ENCODE data around the gene PDLIM7. TPM values are rescaled to one million over a fixed set of nuclear protein-coding genes. Genes with fewer than 3 reads are reported as not detected.
A peak's percentile ranks its signal among the peaks of the same experiment; 100 is the strongest.

Gene PDLIM7
- total and polyA plus RNA-seq, 10 of the 15 experiments (the other 5 are each of a cell fraction or from before 2014, with no cell fraction given): 0.82 to 36.6 (median 19.3) TPM

GRCh38 chr5:177502886-177503285, 5.5 kb upstream of the PDLIM7 start (continued):
- TF ChIP-seq CEBPB (IDR thresholded peaks at IDR 0.05; ENCODE audit: borderline replicate concordance in 1 of 2, low read depth in 2 of 2, low read length in 2 of 2): no peak

- H3K36me3 ChIP-seq (ENCODE audit: control insufficient read depth in 2 of 2, insufficient read depth in 2 of 2, low read length in 1 of 2): peaks cover 7 to 19% of the 10 kb centered on the region in 2 experiments; a peak in 2 of 4 replicates
- RAD21 ChIA-PET (ENCODE audit: unreplicated experiment): interaction anchor here (0.7 to 4.5 kb wide), 21 partner anchors 8 to 143 kb away, joined by 3 to 40 read pairs (median 3); partner anchors contain the start of genes DDX41, DOK3, FAM193B and GRK6
- ATAC-seq: peak; percentile 51
- H2AFZ ChIP-seq (ENCODE audit: control insufficient read depth, low read depth, low read length): no peak overlapping the region
- in situ Hi-C loops (cut with MboI): no loop called here
- CTCF ChIA-PET: interaction anchor here (0.6 to 4.6 kb wide), 33 partner anchors 8 to 388 kb away, joined by 3 to 72 read pairs (median 5); partner anchors contain the start of genes B4GALT7, DDX41, DOK3 and F12
- FAIRE-seq: peak; percentile 97
- intact Hi-C loops (cut with micrococcal nuclease; ENCODE audit: unreplicated experiment): loop anchor here (1.0 to 10.0 kb wide), 4 partner anchors 45 to 387 kb away; partner anchors contain the start of gene MXD3
- peak overlapping the region; percentile 81 for H3K27ac ChIP-seq (ENCODE audit: control insufficient read depth, insufficient read depth)
- H3K4me3 ChIP-seq: peak overlapping the region; percentile 32; the same call in 1 of the 2 replicates
- 22% methylated on average over 9 of the region's 9 CpGs for WGBS (ENCODE audit: insufficient coverage, insufficient replicate concordance, low lambda C conversion rate, missing lambda C conversion rate)
- peak overlapping the region; percentile 81 for H3K4me2 ChIP-seq (ENCODE audit: control insufficient read depth, insufficient read depth)
- SMC1A ChIA-PET (ENCODE audit: uncharacterized antibody, unreplicated experiment): interaction anchor here (0.6 to 3.3 kb wide), 19 partner anchors 8 to 321 kb away, joined by 3 to 23 read pairs (median 5); no protein-coding TSS in a partner anchor
- peak; percentile 67 for DNase-seq (ENCODE audit: low read depth, low spot score)
- peaks cover 1% of the 10 kb centered on the region; the same call in 1 of the 2 replicates for H3K79me2 ChIP-seq (ENCODE audit: control insufficient read depth, insufficient read depth, low read length)
- no peaks in the 10 kb centered on the region for H3K9me3 ChIP-seq (replicated peaks; ENCODE audit: control insufficient read depth, insufficient read depth, low read length)
- peak overlapping the region; percentile 38; the same call in 1 of the 2 replicates for H3K9ac ChIP-seq (ENCODE audit: control insufficient read depth, insufficient read depth, low read length)
- POLR2A ChIA-PET: interaction anchor here (0.9 to 1.9 kb wide), 12 partner anchors 8 to 193 kb away, joined by 3 to 12 read pairs (median 4); partner anchors contain the start of gene DOK3
- H3K27me3 ChIP-seq (replicated peaks in 1 of 2; ENCODE audit: control insufficient read depth in 2 of 2, insufficient read depth in 2 of 2, low read length in 1 of 2): no peaks in the 10 kb centered on the region; a peak in 1 of 4 replicates
- H3K4me1 ChIP-seq (ENCODE audit: control insufficient read depth, insufficient read depth, low read length): peaks cover 33% of the 10 kb centered on the region
- BruUV-seq (replicated peaks): TSS peak; percentile 39
- H4K20me1 ChIP-seq (ENCODE audit: control insufficient read depth, insufficient read depth): no peaks in the 10 kb centered on the region
- TF ChIP-seq ATF7 (IDR thresholded peaks at IDR 0.05; ENCODE audit: low read depth) (peak; percentile 96), ZBTB11 (CRISPR knock-in tag; IDR thresholded peaks at IDR 0.05) (no peak), SMAD1 (IDR thresholded peaks at IDR 0.05; ENCODE audit: low read depth, partially characterized antibody) (peak; percentile 77), CBFB (IDR thresholded peaks at IDR 0.05; ENCODE audit: low read depth) (no peak; the same call in 1 of the 2 replicates), FOXM1 (IDR thresholded peaks at IDR 0.05; ENCODE audit: low read depth, low read length) (no peak), CREM (IDR thresholded peaks at IDR 0.05; ENCODE audit: low read depth) (peak; percentile 53; the same call in 1 of the 2 replicates), STAT1 (conservative IDR thresholded peaks at IDR 0.05) (no peak), CHD1 (IDR thresholded peaks at IDR 0.05; ENCODE audit: low read depth, low read length) (no peak), SRF (IDR thresholded peaks at IDR 0.05; ENCODE audit: low read depth in 2 of 2, low read length in 2 of 2) (no peak), BCL3 (IDR thresholded peaks at IDR 0.05; ENCODE audit: borderline replicate concordance, insufficient read depth, low read depth, low read length, poor library complexity, severe bottlenecking) (no peak), USF1 (IDR thresholded peaks at IDR 0.05; ENCODE audit: borderline replicate concordance, extremely low read length, insufficient read depth, low read depth, low read length) (no peak), NFIC (IDR thresholded peaks at IDR 0.05; ENCODE audit: low read depth, low read length) (no peak)
Measured at GRCh38 chr5:177501874-177502678, 4.7 kb upstream of the PDLIM7 start.

Data from GM12878 (cell line).